Gastrocnemius medialis (tissue), 4 donors: Measurements from ENCODE around the gene SSPN. TPM values are rescaled to one million over a fixed set of nuclear protein-coding genes. Genes with fewer than 3 reads are reported as not detected.

Experiments used
- ATAC-seq, 2 donors: fragments of 150-250 bp; one replicate each; pipeline ENCODE4 v1.9.1; 2016
- DNase-seq, 2 donors: peaks; one replicate each; pipeline ENCODE4 v3.0.0-alpha.2; 2019
- H3K27ac ChIP-seq, 4 donors: fragments of 200-600 bp; sonication (generic); 1 replicate in 1 of 4; 2 replicates in 3 of 4; pipeline ENCODE4 v1.5.1; 2016 to 2018; ENCODE audit warnings: mild to moderate bottlenecking in 2 of 4, moderate library complexity in 1 of 4
- H3K27me3 ChIP-seq, 3 donors: fragments of 200-600 bp; sonication (generic) in 2 of 3; 1 replicate in 1 of 3; 2 replicates in 2 of 3; pipeline versions ENCODE4 v1.5.1 to v1.6.0; 2016 to 2019; ENCODE audit warnings: mild to moderate bottlenecking in 1 of 3, moderate library complexity in 1 of 3
- H3K36me3 ChIP-seq, 2 donors: fragments of 200-600 bp; sonication (generic) in 1 of 2; one replicate each; pipeline ENCODE4 v1.5.1; 2017 to 2018
- H3K4me1 ChIP-seq, 2 donors: fragments of 200-600 bp; sonication (generic) in 1 of 2; one replicate each; pipeline ENCODE4 v1.5.1; 2016 to 2017; ENCODE audit warnings: mild to moderate bottlenecking in 2 of 2
- H3K4me3 ChIP-seq, 4 donors: fragments of 200-600 bp; sonication (generic) in 3 of 4; 1 replicate in 1 of 4; 2 replicates in 3 of 4; pipeline ENCODE4 v1.5.1; 2016 to 2019; ENCODE audit warnings: mild to moderate bottlenecking in 2 of 4
- H3K9me3 ChIP-seq, 3 donors: fragments of 200-600 bp; sonication (generic) in 2 of 3; 1 replicate in 1 of 3; 2 replicates in 2 of 3; pipeline ENCODE4 v1.5.1; 2016 to 2019
- CTCF ChIP-seq, 5 experiments: fragments of 450-650 bp in 3 of 5; fragments of 200-600 bp in 2 of 5; sonication (generic) in 2 of 5; IDR thresholded peaks in 4 of 5; conservative IDR thresholded peaks in 1 of 5; 1 replicate in 4 of 5; 2 replicates in 1 of 5; pipeline ENCODE4 v1.5.1; 2016 to 2019; ENCODE audit warnings: antibody characterized with exemption in 5 of 5, mild to moderate bottlenecking in 3 of 5, moderate library complexity in 3 of 5
- POLR2A ChIP-seq, 2 donors: fragments of 450-650 bp; IDR thresholded peaks; one replicate each; pipeline ENCODE4 v1.6.1; 2017; ENCODE audit warnings: antibody characterized with exemption in 2 of 2, mild to moderate bottlenecking in 2 of 2, moderate library complexity in 2 of 2
- in situ Hi-C, 4 donors: fragments of 200-750 bp; cut with MboI; loops; one replicate each; pipeline versions ENCODE4 v1.15.0 to v1.8.0; 2017; ENCODE audit warnings: low sequenced_read_pairs in 4 of 4
- intact Hi-C: fragments of 100-400 bp; cut with DNase I; formaldehyde crosslinking; loops from one replicate; pipeline ENCODE4 v1.15.1; 2023; ENCODE audit warnings: low total_unique reads
- total RNA-seq, 4 donors: library from RNA; depleted of rRNA; stranded (reverse); fragments of >200 nt; gene quantifications; one replicate each; pipeline versions ENCODE4 v1.1.0 to v1.2.3, GENCODE V29; 2016

The SSPN gene
- total RNA-seq, 4 donors from 2014 or later = 23.0 to 65.7 (median 32.4) TPM

- peak overlapping the region in 3 of 4 donors; percentile 53 to 58 (median 56) for H3K4me3 ChIP-seq
- no peak overlapping the region for H3K27ac ChIP-seq
- intact Hi-C loops (no loop called here), in situ Hi-C loops (no loop called here)
- DNase-seq (no peak), ATAC-seq (no peak)
- H3K36me3 ChIP-seq = no peaks in the 10 kb centered on the region
- TF ChIP-seq POLR2A (IDR thresholded peaks at IDR 0.05) (no peak), CTCF (IDR thresholded peaks at IDR 0.05 in 4 of 5, conservative IDR thresholded peaks at IDR 0.05 in 1 of 5) (no peak)
- H3K9me3 ChIP-seq = no peaks in the 10 kb centered on the region
- no peaks in the 10 kb centered on the region for H3K27me3 ChIP-seq
- peaks cover 0 to 5% of the 10 kb centered on the region in 2 donors for H3K4me1 ChIP-seq
Measured at GRCh38 chr12:26226122-26226521, 30.7 kb downstream of the SSPN start.

GRCh38 chr12:26226629-26227360 is 31.4 kb downstream of the SSPN start:
- in situ Hi-C loops = no loop called here
- ATAC-seq (peak; percentile 35 to 56), DNase-seq (no peak)
- no peak for TF ChIP-seq CTCF (IDR thresholded peaks at IDR 0.05 in 4 of 5, conservative IDR thresholded peaks at IDR 0.05 in 1 of 5)
- H3K4me1 ChIP-seq = peaks cover 0 to 5% of the 10 kb centered on the region in 2 donors
- H3K27ac ChIP-seq = no peak overlapping the region
- intact Hi-C loops = no loop called here
- H3K4me3 ChIP-seq = peak overlapping the region; percentile 43 to 58 (median 54)
- H3K36me3 ChIP-seq = no peaks in the 10 kb centered on the region
- no peaks in the 10 kb centered on the region for H3K27me3 ChIP-seq
- no peaks in the 10 kb centered on the region for H3K9me3 ChIP-seq

GRCh38 chr12:26227361-26227745 is 32.0 kb downstream of the SSPN start:
- Histone ChIP-seq H3K4me1 (peaks cover 0 to 5% of the 10 kb centered on the region in 2 donors), H3K27me3 (no peaks in the 10 kb centered on the region), H3K27ac (no peak overlapping the region), H3K9me3 (no peaks in the 10 kb centered on the region), H3K4me3 (peak overlapping the region in 1 of 4 donors; percentile 56), H3K36me3 (no peaks in the 10 kb centered on the region)
- in situ Hi-C loops = no loop called here
- no peak for TF ChIP-seq POLR2A (IDR thresholded peaks at IDR 0.05)
- no peak for TF ChIP-seq CTCF (IDR thresholded peaks at IDR 0.05 in 4 of 5, conservative IDR thresholded peaks at IDR 0.05 in 1 of 5)
- intact Hi-C loops = no loop called here
- DNase-seq = no peak
- no peak for ATAC-seq

GRCh38 chr12:26229910-26230309 is 34.5 kb downstream of the SSPN start:
- TF ChIP-seq POLR2A (IDR thresholded peaks at IDR 0.05) (no peak), CTCF (IDR thresholded peaks at IDR 0.05 in 4 of 5, conservative IDR thresholded peaks at IDR 0.05 in 1 of 5) (no peak)
- Histone ChIP-seq H3K27me3 (no peaks in the 10 kb centered on the region), H3K27ac (no peak overlapping the region), H3K4me3 (no peak overlapping the region), H3K36me3 (no peaks in the 10 kb centered on the region), H3K4me1 (peaks cover 0 to 5% of the 10 kb centered on the region in 2 donors), H3K9me3 (no peaks in the 10 kb centered on the region)
- intact Hi-C loops = no loop called here
- ATAC-seq (no peak), DNase-seq (no peak)
- in situ Hi-C loops = no loop called here

GRCh38 chr12:26231470-26231869 is 36.1 kb downstream of the SSPN start:
- H3K36me3 ChIP-seq = no peaks in the 10 kb centered on the region
- no peaks in the 10 kb centered on the region for H3K4me1 ChIP-seq
- in situ Hi-C loops = no loop called here
- no peak for ATAC-seq
- no peaks in the 10 kb centered on the region for H3K9me3 ChIP-seq
- H3K27me3 ChIP-seq = no peaks in the 10 kb centered on the region
- intact Hi-C loops = no loop called here
- no peak for DNase-seq
- no peak for TF ChIP-seq POLR2A (IDR thresholded peaks at IDR 0.05)
- TF ChIP-seq CTCF (IDR thresholded peaks at IDR 0.05 in 4 of 5, conservative IDR thresholded peaks at IDR 0.05 in 1 of 5) = no peak
- H3K4me3 ChIP-seq = no peak overlapping the region
- no peak overlapping the region for H3K27ac ChIP-seq
